NCI-H1048 (cell line): ENCODE results near the gene DPEP2NB.
"Not testable (repeated sequence)": the region's sequence is repeated elsewhere in the genome, so short reads cannot be mapped to it uniquely, and the experiment has no call there.

Experiments
- DNase-seq: peaks from one replicate; lab custom pipeline; 2025; lab: John Stamatoyannopoulos, UW

Gene DPEP2NB

DNA sequence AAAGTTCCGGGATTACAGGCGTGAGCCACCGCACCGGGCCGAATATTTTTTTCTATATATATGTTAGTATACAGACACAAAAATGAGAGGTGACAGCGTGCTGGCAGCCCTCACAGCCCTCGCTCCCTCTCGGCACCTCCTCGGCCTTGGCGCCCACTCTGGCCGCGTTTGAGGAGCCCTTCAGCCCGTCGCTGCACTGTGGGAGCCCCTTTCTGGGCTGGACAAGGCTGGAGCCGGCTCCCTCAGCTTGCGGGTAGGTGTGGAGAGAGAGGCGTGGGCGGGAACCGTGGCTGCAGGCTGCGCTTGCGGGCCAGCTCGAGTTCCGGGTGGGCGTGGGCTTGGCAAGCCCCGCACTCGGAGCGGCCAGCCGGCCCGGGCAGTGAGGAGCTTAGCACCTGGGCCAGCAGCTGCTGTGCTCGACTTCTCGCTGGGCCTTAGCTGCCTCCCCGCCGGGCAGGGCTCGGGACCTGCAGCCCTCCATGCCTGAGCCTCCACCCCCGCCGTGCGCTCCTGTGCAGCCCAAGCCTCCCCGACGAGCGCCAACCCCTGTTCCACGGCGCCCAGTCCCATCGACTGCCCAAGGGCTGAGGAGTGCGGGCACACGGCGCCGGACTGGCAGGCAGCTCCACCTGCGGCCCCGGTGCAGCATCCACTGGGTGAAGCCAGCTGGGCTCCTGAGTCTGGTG lies 33.6 kb downstream of the DPEP2NB start:
- no peak for DNase-seq

DNA sequence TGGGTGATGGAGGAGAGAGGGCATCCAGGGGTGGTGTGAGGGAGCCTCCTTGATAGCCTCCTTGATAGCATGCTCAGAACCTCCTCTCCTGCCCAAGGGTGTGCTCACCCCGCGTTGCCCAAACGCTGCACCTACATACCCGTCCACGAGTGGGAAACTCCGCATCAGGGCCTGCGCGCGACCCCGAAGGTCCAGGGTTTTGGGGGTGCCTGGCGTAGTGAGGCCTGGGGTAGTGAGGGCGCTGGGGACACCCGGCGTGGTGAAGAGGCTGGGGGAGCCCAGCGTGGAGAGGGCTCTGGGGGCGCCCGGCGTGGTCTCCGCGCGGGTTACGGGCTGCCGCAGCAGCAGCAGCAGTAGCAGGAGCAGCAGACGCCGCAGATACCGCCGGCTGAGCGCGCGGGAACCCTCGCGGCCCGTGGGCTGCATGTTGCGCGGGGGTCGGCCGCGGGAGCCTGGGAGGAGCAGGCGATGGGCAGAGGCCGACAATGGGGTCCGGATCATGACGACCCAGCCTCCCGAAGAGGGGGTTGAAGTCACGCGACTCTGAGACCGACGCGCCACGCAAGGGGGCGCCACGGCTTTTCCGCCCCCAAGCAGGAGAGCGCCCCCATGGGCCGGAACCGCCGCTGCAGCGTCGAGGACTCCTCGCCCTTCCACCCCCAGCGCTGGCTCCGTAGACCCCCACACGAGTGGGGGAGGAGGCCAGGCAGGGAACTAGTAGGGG lies 35.6 kb downstream of the DPEP2NB start, which contains the start of gene DPEP3:
Gene DPEP3, minus strand, starts transcription at position 545 of the 724 bp plus-strand sequence. Its CDS starts 119 bp downstream, at position 426.
- DNase-seq, result no peak

DNA sequence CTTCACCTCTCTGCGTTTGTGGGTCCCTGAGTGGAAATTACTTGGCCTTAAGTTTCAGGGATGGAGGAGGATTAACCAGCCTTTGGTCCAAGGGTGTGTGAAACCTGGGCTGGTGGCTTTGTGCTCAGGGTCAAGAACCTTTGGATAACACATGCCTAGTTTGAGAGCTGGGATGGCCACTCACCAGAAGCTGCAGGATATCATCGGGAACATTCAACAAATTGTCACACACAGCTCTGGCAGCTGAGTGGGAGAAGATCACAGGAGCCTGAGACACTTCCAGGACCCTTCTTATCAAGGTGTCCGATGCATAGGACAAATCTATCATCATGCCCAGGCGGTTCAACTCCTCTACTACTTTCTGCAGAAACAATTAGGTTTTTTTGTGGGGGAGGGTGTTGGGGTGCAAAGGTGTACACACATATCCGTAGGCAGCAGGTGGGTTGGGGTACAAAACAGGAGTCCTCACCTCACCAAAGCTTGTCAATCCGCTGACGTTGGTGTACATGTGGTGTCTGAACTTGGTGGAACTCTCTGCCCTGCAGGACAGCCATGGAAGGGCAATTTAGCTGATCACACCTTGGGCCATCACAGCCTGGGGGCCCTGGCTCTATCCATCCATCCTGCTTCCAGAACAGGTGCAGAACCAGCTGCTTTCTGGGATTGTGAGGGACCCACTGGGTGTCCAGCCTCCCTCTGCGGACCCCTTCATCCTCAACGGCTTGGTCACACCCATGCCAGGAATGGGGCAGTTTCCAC lies 38.1 kb downstream of the DPEP2NB start:
- no peak for DNase-seq

DNA sequence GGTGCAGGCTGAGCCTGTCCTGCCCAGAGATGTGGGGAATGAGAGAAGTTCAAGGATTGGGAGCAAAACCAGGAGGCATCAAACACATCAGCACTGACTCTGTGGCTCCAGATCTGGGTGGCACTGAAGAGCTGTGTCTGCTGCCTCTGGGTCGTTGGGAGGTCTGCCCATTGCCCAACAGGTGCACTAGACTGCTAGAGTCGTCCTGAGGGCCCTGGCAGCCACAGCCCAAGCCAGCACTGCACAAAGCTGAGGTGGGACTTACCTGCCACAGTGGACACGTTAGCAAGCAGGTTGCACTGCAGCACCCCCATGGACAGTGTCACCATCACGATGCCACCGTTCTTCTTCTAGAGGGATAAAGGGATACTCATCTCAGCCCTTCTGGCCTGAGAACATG lies 38.7 kb downstream of the DPEP2NB start:
- DNase-seq, result no peak

DNA sequence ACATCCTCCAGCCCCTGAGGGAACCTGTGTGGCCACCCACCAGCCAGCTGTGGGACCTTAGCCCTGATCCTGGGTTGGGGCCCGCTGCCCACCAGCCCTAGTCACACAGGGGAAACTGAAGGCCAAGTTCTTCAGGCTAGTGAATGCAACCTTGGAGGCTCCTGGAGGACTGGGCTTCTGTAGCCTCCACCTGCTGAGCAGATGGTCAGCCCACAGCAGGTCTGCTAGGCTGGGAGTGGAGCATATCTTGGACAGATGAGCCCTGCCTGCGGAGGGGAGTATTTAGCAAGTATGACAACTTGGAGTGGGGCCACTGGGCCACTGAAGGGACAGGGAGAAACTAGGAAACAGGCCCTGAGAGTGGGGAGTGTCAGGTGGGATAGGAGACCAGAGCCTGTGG lies 39.5 kb downstream of the DPEP2NB start:
- DNase-seq, result no peak

DNA sequence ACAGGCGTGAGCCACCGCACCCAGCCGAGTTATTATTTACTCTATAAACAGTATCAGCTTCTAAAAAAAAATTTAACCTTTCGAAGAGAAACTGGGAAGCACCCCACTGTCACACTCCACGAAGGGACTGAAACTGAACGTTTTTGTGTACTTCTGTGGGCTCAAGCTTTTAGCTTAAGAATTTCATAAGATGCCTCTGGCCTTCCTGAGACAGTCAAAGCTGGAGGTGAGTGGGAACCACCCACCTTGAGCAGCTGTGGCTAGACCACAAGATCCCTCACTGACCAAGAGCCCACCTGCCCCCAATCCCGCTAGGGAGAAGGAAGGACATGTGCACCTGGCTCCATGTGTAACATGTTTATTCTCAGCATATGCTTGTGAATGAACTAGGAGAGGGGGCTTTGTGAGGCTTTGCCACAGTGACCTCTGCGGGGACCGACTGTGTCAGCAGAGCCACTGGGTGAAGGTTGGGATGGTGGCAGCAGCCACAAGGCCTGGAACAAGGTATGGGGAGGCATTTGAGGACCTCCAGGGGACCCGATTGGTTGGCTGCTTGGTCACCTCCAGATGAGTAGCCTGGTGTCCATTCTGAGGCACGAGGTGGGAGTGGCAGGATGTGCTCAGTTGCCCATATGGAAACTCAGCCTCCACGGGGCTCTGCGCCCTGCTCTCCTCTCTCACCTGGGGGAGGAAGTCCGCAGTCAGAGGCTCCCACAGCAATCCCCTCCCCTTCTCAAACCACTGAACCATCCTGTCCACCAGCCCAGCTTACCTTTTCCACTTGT lies 40.2 kb downstream of the DPEP2NB start:
- no peak for DNase-seq

DNA sequence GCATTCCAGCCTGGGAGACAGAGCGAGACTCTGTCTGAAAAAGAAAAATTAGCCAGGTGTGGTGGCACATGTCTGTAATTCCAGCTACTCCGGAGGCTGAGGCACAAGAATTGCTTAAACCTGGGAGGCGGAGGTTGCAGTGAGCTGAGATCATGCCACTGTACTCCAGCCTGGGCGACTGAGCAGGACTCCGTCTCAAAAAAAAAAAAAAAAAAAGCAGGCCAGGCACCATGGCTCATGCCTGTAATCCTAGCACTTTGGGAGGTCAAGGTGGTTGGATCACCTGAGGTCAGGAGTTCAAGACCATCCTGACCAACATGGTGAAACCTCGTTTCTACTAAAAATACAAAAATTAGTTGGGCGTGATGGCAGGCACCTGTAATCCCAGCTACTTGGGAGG lies 43.4 kb downstream of the DPEP2NB start:
- not testable (repeated sequence) for DNase-seq

DNA sequence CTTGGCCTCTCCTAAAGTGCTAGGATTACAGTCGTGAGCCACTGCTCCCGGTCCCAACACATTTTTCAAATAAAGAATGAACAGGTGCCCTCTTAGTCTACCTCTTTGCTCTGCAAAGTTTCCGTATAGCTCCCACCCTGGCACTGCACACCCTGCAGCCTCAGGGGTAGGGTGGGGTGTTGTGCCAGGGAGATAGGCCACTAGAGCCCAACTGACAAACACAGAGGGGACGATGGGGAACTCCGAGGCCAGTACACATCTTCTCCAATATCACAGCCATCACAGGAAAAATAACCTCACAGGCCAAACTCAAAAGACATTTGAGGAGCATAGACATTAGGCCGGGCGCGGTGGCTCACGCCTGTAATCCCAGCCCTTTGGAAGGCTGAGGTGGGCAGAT lies 44.6 kb downstream of the DPEP2NB start:
- DNase-seq, result no peak

DNA sequence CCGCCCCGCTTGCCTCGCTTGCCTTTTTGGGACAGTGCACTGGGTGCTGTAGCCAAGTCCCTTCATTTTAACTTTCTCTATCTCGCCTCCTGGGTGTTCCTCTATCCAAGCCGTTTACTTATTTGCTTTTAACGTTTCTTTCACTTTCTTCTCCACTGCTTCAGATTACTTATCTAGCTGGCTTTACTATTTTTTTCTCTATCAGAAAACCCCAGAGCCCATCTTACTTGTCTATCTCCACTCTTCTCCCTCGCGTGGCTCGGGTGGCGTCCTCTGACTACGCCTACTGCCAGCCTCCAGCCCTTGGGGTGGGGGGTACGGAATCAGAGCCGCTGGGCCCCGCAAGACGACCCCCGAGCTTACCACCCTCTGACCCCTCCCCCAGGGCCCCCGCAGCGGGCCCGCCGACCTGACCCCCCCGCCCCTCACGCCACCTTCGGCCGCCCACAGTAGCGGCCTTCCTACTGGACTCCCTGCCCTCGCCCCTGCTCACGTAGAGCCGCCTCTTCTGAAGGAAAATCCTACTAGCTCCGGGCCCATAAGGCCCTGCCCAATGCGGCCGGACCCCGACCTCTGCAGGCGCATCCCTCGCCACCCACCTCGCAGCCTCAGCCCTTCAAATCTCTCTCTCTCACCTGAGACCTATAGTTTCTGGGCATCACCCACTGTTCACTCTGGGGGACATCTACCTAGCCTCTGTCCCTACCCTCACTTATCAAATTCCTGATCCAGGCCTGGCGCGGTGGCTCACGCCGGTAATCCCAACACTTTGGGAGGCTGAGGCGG lies 46.3 kb downstream of the DPEP2NB start:
- DNase-seq, result no peak

DNA sequence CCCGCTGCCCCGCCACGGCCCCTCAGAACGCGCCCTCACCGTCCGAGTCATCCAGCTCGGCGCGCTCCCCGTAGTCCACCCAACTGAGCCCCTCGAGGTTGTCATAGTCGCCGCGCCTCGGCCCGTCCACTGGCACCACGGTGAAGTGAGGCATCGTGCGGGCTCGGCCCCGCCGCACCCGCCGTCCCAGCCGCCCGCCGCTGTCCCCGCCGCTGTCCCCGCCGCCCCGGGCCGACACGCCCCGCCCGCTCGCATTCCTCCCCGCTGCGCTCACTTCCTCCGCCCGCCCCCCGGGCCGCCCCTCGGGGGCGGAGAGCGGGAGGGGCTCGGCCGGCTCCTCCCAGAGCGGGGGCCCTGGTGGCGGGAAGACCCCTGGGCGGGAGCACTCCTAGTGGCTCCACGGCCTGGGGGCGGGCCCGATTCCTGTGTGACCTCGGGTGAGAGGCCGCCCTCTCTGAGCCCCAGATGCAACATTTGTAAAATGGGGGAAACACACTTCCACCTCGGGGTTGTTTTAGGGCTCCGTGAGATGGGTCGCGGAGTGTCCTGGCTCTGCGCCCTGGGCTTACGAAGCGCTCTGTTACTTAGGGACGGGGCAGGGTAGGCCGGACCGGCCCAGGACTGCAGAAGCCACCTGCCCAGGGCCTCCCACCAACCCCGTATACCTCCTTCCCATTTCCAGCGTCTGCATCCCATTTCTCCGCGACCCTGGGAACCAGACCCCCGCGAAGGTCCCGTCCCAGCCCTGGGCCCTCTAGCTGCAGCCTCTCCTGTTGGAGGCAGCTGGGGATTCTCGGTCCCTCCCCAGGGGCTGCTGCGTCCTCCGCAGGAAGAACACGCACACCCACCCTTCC lies 47.1 kb downstream of the DPEP2NB start, which contains the start of gene SLC12A4:
Gene SLC12A4, minus strand, starts transcription at position 238 of the 854 bp plus-strand sequence. Its CDS starts 84 bp downstream, at position 154.
- no peak for DNase-seq

DNA sequence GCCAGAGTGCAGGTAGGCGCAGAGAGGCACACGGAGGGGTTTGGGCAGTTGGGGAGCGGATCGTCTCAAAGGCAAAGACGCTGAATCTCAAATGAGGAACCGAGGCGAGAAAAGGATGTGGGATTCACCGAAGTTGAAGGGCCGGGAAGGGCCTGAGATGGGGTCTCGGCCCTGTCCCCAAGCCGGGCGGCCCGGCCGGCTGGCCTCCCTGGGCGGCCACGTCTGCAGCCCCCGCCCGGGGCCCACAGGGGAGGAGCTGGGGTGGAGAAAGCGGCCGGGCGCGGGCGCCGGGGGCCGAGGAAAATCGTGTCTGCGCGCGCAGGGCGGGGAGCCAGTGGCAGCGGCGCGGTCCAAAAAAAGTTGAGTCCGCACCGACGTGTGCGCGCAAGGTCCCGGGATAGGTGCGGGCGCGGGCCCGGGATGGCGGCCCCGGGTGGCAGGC lies 47.7 kb downstream of the DPEP2NB start:
- DNase-seq, result no peak

DNA sequence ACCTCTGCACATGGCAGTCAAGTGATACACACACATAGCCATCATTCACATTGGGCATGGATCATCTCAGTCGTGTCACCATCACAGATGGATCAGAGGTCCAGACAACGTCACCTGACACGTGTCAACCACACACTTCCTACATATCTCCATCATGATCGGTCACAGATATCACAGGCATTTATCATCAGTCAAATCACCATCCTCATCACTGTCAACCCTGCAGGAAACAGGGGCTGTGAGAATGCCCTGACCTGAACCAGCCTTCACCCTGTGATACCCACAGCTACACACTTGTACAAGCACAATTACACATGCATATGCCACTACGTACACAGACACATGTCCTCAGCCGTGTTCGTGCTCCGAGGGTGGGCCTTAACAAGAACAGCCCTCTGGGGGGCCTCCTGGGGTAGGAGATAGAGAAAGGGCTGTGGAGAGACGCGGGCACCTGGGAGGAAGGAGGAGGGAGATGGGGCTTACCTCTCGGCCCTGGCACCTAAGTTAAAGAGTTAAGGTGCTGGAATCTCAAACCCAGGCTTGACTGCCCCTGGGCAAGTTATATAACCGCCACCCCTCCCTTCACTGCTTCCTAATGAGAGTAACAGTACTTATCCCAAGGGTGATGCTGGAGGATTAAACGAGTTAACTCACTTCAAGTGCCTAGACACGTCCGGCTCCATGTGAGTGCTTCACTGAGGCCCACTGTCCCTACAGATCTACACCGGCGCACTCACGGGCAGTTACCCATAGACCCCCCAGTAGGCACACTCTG lies 48.3 kb downstream of the DPEP2NB start:
- no peak for DNase-seq

DNA sequence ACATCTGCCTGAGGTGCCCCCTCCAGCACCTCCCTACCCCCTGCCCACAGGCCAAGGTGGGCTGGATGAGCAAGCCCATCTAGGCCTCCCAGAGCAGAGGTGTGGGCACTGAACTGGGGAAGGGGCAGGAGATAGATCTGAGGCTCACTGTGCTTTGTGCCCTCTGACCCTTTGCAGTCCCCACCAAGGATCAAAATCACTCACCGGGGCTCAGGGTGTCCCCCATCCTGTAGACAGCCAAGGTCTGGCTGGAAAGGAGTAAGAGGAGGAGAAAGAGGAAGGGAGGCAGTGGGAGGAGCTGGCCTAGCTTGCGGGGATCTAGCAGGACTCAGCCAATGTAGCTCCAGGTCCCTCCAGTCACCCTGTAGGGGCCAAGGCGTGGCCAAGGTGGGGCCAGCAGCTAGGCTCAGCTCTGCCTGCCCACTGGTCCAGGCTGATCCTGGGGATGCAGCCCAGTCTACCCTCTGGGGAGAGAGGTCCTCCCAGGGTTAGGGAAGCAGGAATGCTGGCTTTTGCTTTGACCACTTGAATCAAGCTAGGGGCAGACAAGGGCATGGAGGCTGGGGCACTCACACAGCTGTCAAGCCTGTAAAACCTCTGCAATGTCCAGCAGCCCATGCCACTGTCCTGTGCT lies 49.0 kb downstream of the DPEP2NB start:
- no peak for DNase-seq

DNA sequence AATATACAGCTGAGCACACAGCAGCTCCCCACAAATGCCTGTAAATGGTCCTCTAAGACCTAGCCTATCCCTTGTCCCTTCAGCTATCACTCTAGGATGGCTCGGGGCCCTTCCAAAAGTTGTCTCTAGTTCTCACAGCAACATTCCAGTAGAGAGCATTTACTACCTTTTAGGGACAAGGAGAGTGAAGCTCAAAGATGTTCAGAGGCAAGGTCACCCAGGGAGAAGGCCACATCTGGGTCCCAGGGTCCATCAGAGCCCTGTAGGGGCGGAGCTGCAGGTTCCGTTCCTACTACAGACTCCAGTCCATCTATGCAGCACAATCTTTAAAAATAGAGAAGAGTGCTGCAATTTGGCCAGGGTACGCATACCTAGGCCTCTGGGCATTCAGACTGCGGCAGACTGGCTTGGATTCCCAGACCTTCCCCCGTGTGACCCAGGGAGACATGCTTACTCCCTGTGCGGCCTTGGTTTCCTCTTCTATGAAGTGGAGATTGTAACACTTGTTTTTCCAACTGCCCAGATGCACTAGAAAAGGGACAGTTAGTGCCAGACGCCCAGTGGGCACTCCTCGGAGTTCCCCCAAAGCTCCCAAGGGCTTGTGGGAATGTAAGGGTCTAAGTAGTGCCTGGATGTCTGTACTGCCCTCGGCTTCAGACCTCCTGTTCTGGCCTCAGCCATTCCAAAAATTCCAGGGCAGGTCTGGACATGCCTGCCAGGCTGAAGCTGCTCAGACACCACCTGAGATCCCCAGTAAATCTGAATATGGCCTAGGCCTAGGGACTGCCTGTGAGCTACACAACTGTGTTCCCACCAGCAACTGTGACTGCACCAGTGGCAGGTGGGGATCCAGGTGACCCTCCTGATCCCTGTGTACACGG lies 49.8 kb downstream of the DPEP2NB start:
- DNase-seq, result no peak

DNA sequence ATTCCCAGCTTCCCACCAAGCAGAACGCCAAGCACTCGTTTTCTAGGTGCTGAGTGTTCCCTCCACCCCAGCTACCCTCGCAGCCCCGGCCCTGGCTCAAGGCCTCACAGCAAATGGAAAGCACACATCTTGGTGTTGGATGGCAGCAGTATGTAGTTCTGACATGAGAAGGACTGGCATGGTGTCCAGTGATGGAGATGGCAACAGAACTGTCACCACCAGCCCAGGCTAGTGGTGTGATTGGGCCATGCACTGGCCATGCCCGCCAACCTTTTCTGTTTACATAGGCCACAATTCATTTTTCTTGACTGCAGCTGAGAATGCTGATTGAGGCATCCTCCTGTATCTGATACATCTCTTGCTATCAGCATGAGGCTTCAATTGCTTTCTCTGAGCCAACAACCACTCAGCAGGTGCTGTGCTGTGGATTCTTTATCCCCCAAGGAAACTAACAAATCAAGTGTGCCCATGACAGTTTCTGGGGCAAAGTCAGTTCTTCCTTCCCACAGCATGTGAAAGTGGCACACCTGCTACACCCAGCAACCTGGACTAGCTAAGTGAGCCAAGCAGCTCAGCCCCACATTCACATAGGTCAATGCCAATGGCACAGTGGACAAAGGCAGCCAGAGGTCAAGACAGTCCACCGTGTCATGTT lies 51.1 kb downstream of the DPEP2NB start:
- DNase-seq, result no peak

DNA sequence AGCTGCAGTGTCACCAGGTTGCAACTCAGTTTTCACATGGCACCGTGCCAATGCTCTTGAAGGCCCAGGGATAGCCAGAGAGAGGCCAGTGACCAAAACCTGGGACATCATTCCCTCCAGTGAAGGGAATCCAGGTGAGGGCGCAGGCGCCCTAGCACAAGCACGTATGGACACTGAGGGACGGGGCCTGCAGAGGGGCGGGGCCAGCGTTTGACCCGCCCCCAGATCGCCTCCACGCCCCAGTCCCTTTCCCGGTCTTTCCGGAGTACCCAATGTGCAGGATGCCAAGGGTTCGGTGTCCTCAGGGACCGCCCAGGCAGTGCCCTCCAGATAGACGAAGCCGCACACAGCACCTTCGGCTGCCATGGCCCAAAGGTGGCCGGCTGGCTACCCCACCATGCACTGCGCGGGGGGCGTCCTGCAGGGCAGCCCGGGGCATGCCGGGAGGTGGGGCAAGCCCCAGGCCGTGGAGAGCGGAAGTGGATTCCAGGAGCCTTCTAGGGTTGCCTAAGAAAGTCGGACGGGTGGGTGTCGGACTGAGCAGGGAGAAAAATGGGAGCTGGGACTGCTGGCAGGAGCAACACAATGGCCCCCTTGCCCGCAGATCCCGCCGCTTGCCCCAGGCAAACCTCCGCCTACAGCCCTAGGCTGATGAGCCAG lies 51.9 kb downstream of the DPEP2NB start:
- no peak for DNase-seq
